ENCODE data around the gene XPC. TPM values are rescaled to one million over a fixed set of nuclear protein-coding genes. Genes with fewer than 3 reads are reported as not detected.

Gene XPC
- total and polyA plus RNA-seq, 4 donors, result 12.7 to 26.7 (median 14.2) TPM

DNA sequence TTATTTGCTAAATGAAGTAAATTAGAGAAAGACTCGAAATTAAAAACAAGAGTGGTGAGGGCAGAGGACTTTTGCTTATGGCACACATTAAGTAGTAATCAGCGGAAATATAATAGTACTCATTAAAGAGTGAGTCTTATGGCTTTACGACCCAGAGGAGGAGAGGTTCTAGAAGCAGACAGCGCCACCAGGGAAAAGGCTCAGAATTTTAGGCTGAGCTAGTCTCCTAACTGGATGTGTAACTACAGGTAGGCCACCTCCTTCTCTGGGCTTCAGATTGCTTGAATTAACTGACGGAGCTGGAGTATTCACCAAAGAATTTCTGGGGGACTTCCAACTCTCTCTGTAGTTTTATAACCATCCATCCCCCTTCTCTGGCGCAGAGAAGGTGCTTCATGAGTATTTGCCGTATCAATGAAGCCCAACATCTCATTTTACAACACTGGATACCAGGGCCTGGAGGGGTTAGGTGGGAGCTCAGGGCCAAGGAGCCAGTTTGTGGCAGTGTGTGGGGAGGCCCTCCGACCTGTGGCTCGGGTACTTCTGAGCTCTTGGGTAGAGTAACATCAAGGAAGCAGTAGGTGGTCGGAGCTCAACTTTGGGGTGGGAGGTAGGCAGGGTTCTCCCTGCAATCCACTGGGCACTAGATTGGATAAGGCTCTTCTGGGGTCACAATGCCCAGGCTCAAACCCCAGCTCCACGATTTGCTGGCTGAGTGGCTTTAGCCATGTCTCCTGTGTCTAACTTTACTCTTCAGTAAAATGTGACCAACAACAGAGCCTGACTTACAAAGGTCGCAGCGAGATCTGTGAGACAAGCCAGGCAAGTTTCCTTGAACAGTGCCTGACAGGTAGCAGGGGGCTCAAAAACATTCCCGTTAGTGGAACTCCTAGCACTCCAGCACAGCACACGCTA, 54.8 kb downstream of the XPC start:
- 57% methylated on average over 15 of the region's 15 CpGs for WGBS
- no peak for DNase-seq (ENCODE audit: low spot score)
- Histone ChIP-seq H3K4me1 (ENCODE audit: control insufficient read depth in 4 of 4, insufficient read depth in 4 of 4, low read length in 3 of 4) (peaks cover 21 to 48% (median 36%) of the 10 kb centered on the region in 4 donors), H3K36me3 (ENCODE audit: control insufficient read depth in 4 of 4, insufficient read depth in 3 of 4, low read depth in 1 of 4, low read length in 3 of 4) (peaks cover 0 to 5% (median 0%) of the 10 kb centered on the region in 4 donors), H3K4me3 (ENCODE audit: low read depth in 1 of 3, low read length in 3 of 3) (peak overlapping the region; percentile 82 to 87 (median 86)), H3K27me3 (ENCODE audit: control insufficient read depth in 4 of 4, insufficient read depth in 4 of 4, low read length in 3 of 4) (no peaks in the 10 kb centered on the region), H3K27ac (ENCODE audit: low read depth in 1 of 2, low read length in 2 of 2) (peak overlapping the region; percentile 89 to 94), H3K9ac (ENCODE audit: low read depth in 1 of 2, low read length in 2 of 2) (peak overlapping the region; percentile 43 to 83), H3K9me3 (ENCODE audit: control insufficient read depth in 4 of 4, low read length in 3 of 4) (no peaks in the 10 kb centered on the region)
- TF ChIP-seq RXRA (IDR thresholded peaks at IDR 0.05) (no peak), FOXA2 (IDR thresholded peaks at IDR 0.05) (no peak), NR2F2 (IDR thresholded peaks at IDR 0.05) (no peak), YY1 (IDR thresholded peaks at IDR 0.05) (no peak), EGR1 (IDR thresholded peaks at IDR 0.05; ENCODE audit: low read depth in 2 of 2) (no peak), JUND (IDR thresholded peaks at IDR 0.05) (no peak), HNF4G (IDR thresholded peaks at IDR 0.05) (no peak), GABPA (IDR thresholded peaks at IDR 0.05 in 1 of 2, conservative IDR thresholded peaks at IDR 0.05 in 1 of 2) (no peak), HNF4A (conservative IDR thresholded peaks at IDR 0.05) (no peak), SP1 (IDR thresholded peaks at IDR 0.05) (no peak), RAD21 (IDR thresholded peaks at IDR 0.05) (no peak), TAF1 (conservative IDR thresholded peaks at IDR 0.05) (no peak), FOXA1 (IDR thresholded peaks at IDR 0.05) (no peak)
- TF ChIP-seq, protein P1, sequence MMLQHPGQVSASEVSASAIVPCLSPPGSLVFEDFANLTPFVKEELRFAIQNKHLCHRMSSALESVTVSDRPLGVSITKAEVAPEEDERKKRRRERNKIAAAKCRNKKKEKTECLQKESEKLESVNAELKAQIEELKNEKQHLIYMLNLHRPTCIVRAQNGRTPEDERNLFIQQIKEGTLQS (IDR thresholded peaks at IDR 0.05), result no peak
- TF ChIP-seq, protein P2, sequence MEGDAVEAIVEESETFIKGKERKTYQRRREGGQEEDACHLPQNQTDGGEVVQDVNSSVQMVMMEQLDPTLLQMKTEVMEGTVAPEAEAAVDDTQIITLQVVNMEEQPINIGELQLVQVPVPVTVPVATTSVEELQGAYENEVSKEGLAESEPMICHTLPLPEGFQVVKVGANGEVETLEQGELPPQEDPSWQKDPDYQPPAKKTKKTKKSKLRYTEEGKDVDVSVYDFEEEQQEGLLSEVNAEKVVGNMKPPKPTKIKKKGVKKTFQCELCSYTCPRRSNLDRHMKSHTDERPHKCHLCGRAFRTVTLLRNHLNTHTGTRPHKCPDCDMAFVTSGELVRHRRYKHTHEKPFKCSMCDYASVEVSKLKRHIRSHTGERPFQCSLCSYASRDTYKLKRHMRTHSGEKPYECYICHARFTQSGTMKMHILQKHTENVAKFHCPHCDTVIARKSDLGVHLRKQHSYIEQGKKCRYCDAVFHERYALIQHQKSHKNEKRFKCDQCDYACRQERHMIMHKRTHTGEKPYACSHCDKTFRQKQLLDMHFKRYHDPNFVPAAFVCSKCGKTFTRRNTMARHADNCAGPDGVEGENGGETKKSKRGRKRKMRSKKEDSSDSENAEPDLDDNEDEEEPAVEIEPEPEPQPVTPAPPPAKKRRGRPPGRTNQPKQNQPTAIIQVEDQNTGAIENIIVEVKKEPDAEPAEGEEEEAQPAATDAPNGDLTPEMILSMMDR (IDR thresholded peaks at IDR 0.05; ENCODE audit: low read depth, low read length, missing input control), result no peak
- TF ChIP-seq, protein P3, sequence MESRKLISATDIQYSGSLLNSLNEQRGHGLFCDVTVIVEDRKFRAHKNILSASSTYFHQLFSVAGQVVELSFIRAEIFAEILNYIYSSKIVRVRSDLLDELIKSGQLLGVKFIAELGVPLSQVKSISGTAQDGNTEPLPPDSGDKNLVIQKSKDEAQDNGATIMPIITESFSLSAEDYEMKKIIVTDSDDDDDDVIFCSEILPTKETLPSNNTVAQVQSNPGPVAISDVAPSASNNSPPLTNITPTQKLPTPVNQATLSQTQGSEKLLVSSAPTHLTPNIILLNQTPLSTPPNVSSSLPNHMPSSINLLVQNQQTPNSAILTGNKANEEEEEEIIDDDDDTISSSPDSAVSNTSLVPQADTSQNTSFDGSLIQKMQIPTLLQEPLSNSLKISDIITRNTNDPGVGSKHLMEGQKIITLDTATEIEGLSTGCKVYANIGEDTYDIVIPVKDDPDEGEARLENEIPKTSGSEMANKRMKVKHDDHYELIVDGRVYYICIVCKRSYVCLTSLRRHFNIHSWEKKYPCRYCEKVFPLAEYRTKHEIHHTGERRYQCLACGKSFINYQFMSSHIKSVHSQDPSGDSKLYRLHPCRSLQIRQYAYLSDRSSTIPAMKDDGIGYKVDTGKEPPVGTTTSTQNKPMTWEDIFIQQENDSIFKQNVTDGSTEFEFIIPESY (IDR thresholded peaks at IDR 0.05), result no peak
- TF ChIP-seq, protein P4, sequence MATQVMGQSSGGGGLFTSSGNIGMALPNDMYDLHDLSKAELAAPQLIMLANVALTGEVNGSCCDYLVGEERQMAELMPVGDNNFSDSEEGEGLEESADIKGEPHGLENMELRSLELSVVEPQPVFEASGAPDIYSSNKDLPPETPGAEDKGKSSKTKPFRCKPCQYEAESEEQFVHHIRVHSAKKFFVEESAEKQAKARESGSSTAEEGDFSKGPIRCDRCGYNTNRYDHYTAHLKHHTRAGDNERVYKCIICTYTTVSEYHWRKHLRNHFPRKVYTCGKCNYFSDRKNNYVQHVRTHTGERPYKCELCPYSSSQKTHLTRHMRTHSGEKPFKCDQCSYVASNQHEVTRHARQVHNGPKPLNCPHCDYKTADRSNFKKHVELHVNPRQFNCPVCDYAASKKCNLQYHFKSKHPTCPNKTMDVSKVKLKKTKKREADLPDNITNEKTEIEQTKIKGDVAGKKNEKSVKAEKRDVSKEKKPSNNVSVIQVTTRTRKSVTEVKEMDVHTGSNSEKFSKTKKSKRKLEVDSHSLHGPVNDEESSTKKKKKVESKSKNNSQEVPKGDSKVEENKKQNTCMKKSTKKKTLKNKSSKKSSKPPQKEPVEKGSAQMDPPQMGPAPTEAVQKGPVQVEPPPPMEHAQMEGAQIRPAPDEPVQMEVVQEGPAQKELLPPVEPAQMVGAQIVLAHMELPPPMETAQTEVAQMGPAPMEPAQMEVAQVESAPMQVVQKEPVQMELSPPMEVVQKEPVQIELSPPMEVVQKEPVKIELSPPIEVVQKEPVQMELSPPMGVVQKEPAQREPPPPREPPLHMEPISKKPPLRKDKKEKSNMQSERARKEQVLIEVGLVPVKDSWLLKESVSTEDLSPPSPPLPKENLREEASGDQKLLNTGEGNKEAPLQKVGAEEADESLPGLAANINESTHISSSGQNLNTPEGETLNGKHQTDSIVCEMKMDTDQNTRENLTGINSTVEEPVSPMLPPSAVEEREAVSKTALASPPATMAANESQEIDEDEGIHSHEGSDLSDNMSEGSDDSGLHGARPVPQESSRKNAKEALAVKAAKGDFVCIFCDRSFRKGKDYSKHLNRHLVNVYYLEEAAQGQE (IDR thresholded peaks at IDR 0.05), result no peak
- TF ChIP-seq, protein P5, sequence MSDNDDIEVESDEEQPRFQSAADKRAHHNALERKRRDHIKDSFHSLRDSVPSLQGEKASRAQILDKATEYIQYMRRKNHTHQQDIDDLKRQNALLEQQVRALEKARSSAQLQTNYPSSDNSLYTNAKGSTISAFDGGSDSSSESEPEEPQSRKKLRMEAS (IDR thresholded peaks at IDR 0.05), result no peak
